ENCODE data around the gene LMO1. TPM values are rescaled to one million over a fixed set of nuclear protein-coding genes. Genes with fewer than 3 reads are reported as not detected.

Gene LMO1
- total and polyA plus RNA-seq, 2 of the 13 experiments (the other 11 are each of a cell fraction or from before 2014, with no cell fraction given), result not detected

- Histone ChIP-seq H3K4me2 (ENCODE audit: low read depth, low read length) (no peak overlapping the region), H4K20me1 (ENCODE audit: insufficient read depth, low read length) (no peaks in the 10 kb centered on the region; the same call in 1 of the 2 replicates), H3K9me3 (ENCODE audit: low read length) (no peaks in the 10 kb centered on the region), H3K9ac (ENCODE audit: insufficient read depth, low read depth, low read length) (no peak overlapping the region), H3K27me3 (ENCODE audit: control insufficient read depth in 1 of 2, insufficient read depth in 2 of 2, low read length in 2 of 2) (peaks cover 0 to 45% of the 10 kb centered on the region in 2 experiments; a peak in 4 of 5 replicates), H3K27ac (ENCODE audit: extremely low read length, insufficient read depth, low read length) (no peak overlapping the region), H3K4me1 (ENCODE audit: insufficient read depth, low read length) (no peaks in the 10 kb centered on the region), H3K79me2 (ENCODE audit: insufficient read depth, low read length) (no peaks in the 10 kb centered on the region), H2AFZ (ENCODE audit: low read length) (no peak overlapping the region), H3K36me3 (replicated peaks in 1 of 2; ENCODE audit: control insufficient read depth in 1 of 2, insufficient read depth in 2 of 2, low read length in 2 of 2) (no peaks in the 10 kb centered on the region), H3K4me3 (replicated peaks in 1 of 3; ENCODE audit: insufficient read depth in 1 of 3, low read depth in 2 of 3, low read length in 3 of 3) (no peak overlapping the region)
- BruUV-seq (replicated peaks), result no TSS peak
- CTCF ChIA-PET (ENCODE audit: low intra/inter-chr PET ratio, low total read pairs), result no interaction called here
- peak; percentile 93 for ATAC-seq
- POLR2A ChIA-PET, result no interaction called here
- TF ChIP-seq CTCF (CRISPR knock-in tag; IDR thresholded peaks at IDR 0.05), result peak; percentile 71
- TF ChIP-seq ZNF749 (CRISPR knock-in tag; IDR thresholded peaks at IDR 0.05; ENCODE audit: borderline replicate concordance), result no peak
- TF ChIP-seq STAG1 (CRISPR knock-in tag; IDR thresholded peaks at IDR 0.05), result peak; percentile 41
- TF ChIP-seq CERS6 (CRISPR knock-in tag; IDR thresholded peaks at IDR 0.05), result no peak
- no peak for TF ChIP-seq ATF7 (IDR thresholded peaks at IDR 0.05)
- no peak for TF ChIP-seq ATF7 (CRISPR knock-in tag; IDR thresholded peaks at IDR 0.05)
- peak; percentile 31; the same call in 1 of the 2 replicates for TF ChIP-seq SMC3 (IDR thresholded peaks at IDR 0.05; ENCODE audit: low read length)
- TF ChIP-seq XRCC5 (optimal IDR thresholded peaks at IDR 0.05; ENCODE audit: low read length), result peak; percentile 49
- in situ Hi-C loops (cut with HindIII; ENCODE audit: extremely low pct_ligation_motif_present, low pct_unique_long_range_greater_than_20kb) (no loop called here), intact Hi-C loops (cut with micrococcal nuclease; ENCODE audit: unreplicated experiment) (no loop called here)
- peak; percentile 39 for DNase-seq (ENCODE audit: low spot score)
- FAIRE-seq, result no peak
- 0% methylated on average over 4 of the region's 16 CpGs for WGBS (ENCODE audit: low lambda C conversion rate)
These were observed 44.2 kb downstream of the LMO1 start for GRCh38 chr11:8219257-8220021.

Data from HepG2 (cell line).